ENCODE data around the gene PDZD2.

GRCh38 chr5:31730139-31730538, 91.2 kb downstream of the PDZD2 start:
- TF ChIP-seq POLR2A (IDR thresholded peaks at IDR 0.05) (no peak), POLR2AphosphoS5 (IDR thresholded peaks at IDR 0.05) (no peak), EP300 (IDR thresholded peaks at IDR 0.05) (no peak)
- TF ChIP-seq, protein P1, sequence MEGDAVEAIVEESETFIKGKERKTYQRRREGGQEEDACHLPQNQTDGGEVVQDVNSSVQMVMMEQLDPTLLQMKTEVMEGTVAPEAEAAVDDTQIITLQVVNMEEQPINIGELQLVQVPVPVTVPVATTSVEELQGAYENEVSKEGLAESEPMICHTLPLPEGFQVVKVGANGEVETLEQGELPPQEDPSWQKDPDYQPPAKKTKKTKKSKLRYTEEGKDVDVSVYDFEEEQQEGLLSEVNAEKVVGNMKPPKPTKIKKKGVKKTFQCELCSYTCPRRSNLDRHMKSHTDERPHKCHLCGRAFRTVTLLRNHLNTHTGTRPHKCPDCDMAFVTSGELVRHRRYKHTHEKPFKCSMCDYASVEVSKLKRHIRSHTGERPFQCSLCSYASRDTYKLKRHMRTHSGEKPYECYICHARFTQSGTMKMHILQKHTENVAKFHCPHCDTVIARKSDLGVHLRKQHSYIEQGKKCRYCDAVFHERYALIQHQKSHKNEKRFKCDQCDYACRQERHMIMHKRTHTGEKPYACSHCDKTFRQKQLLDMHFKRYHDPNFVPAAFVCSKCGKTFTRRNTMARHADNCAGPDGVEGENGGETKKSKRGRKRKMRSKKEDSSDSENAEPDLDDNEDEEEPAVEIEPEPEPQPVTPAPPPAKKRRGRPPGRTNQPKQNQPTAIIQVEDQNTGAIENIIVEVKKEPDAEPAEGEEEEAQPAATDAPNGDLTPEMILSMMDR (IDR thresholded peaks at IDR 0.05): no peak

Data from suprapubic skin (tissue), 4 donors.